ENCODE data around the gene PRDX6. TPM values are rescaled to one million over a fixed set of nuclear protein-coding genes. Genes with fewer than 3 reads are reported as not detected.

PRDX6 gene
- total RNA-seq, 6 donors from 2014 or later = 94.3 to 330 (median 212) TPM

GRCh38 chr1:173447224-173447623 is 29.9 kb upstream of the PRDX6 start:
- WGBS, 2 donors = 89 to 94% methylated on average over 1 of the region's 1 CpG
- H3K4me3 ChIP-seq = no peak overlapping the region
- no peaks in the 10 kb centered on the region for H3K9me3 ChIP-seq
- ATAC-seq (ENCODE audit: low FRiP score in 2 of 2) (no peak), DNase-seq (no peak)
- no peaks in the 10 kb centered on the region for H3K4me1 ChIP-seq
- H3K27me3 ChIP-seq = no peaks in the 10 kb centered on the region
- H3K36me3 ChIP-seq = no peaks in the 10 kb centered on the region
- H3K27ac ChIP-seq = no peak overlapping the region
- TF ChIP-seq POLR2A (IDR thresholded peaks at IDR 0.05) = no peak

- Histone ChIP-seq H3K27me3 (no peaks in the 10 kb centered on the region), H3K36me3 (no peaks in the 10 kb centered on the region), H3K27ac (no peak overlapping the region), H3K9me3 (no peaks in the 10 kb centered on the region), H3K4me1 (no peaks in the 10 kb centered on the region), H3K4me3 (no peak overlapping the region)
- no peak for DNase-seq
- no peak for ATAC-seq (ENCODE audit: low FRiP score in 2 of 2)
- WGBS, 2 donors = 94% methylated on average over 2 of the region's 2 CpGs
- no peak for TF ChIP-seq CTCF (IDR thresholded peaks at IDR 0.05)
- TF ChIP-seq EP300 (IDR thresholded peaks at IDR 0.05) = no peak
- no peak for TF ChIP-seq POLR2A (IDR thresholded peaks at IDR 0.05)
- no peak for TF ChIP-seq POLR2AphosphoS5 (IDR thresholded peaks at IDR 0.05)
Measured at GRCh38 chr1:173448945-173449344, 28.2 kb upstream of the PRDX6 start.

- WGBS, 2 donors = 40 to 61% methylated on average over 2 of the region's 2 CpGs
- DNase-seq = peak in 1 of 2 donors; percentile 85
- Histone ChIP-seq H3K4me3 (no peak overlapping the region), H3K4me1 (no peaks in the 10 kb centered on the region), H3K27ac (peak overlapping the region in 3 of 4 donors; percentile 9 to 27 (median 27)), H3K27me3 (no peaks in the 10 kb centered on the region), H3K36me3 (no peaks in the 10 kb centered on the region), H3K9me3 (no peaks in the 10 kb centered on the region)
- no peak for TF ChIP-seq CTCF (IDR thresholded peaks at IDR 0.05)
- TF ChIP-seq POLR2AphosphoS5 (IDR thresholded peaks at IDR 0.05) = peak in 1 of 2 donors; percentile 22
- TF ChIP-seq POLR2A (IDR thresholded peaks at IDR 0.05) = no peak
- no peak for TF ChIP-seq EP300 (IDR thresholded peaks at IDR 0.05)
- ATAC-seq (ENCODE audit: low FRiP score in 2 of 2) = peak in 1 of 2 donors; percentile 80
Measured at GRCh38 chr1:173451981-173452380, 25.2 kb upstream of the PRDX6 start.

- no peak overlapping the region for H3K4me3 ChIP-seq
- no peaks in the 10 kb centered on the region for H3K27me3 ChIP-seq
- no peaks in the 10 kb centered on the region for H3K9me3 ChIP-seq
- H3K4me1 ChIP-seq = no peaks in the 10 kb centered on the region
- no peak for DNase-seq
- ATAC-seq (ENCODE audit: low FRiP score in 2 of 2) = no peak
- H3K27ac ChIP-seq = no peak overlapping the region
- no peaks in the 10 kb centered on the region for H3K36me3 ChIP-seq
- TF ChIP-seq POLR2AphosphoS5 (IDR thresholded peaks at IDR 0.05) (no peak), POLR2A (IDR thresholded peaks at IDR 0.05) (no peak), EP300 (IDR thresholded peaks at IDR 0.05) (no peak), CTCF (IDR thresholded peaks at IDR 0.05) (no peak)
Measured at GRCh38 chr1:173453982-173454381, 23.2 kb upstream of the PRDX6 start.

- no peaks in the 10 kb centered on the region for H3K9me3 ChIP-seq
- peaks cover 0 to 7% (median 3%) of the 10 kb centered on the region in 4 donors for H3K36me3 ChIP-seq
- no peak for ATAC-seq (ENCODE audit: low FRiP score in 2 of 2)
- WGBS, 2 donors = 69 to 87% methylated on average over 4 of the region's 4 CpGs
- TF ChIP-seq CTCF (IDR thresholded peaks at IDR 0.05) = no peak
- TF ChIP-seq EP300 (IDR thresholded peaks at IDR 0.05) = no peak
- TF ChIP-seq POLR2AphosphoS5 (IDR thresholded peaks at IDR 0.05) = no peak
- TF ChIP-seq POLR2A (IDR thresholded peaks at IDR 0.05) = no peak
- H3K27me3 ChIP-seq = no peaks in the 10 kb centered on the region
- no peaks in the 10 kb centered on the region for H3K4me1 ChIP-seq
- no peak for DNase-seq
- H3K27ac ChIP-seq = no peak overlapping the region
- no peak overlapping the region for H3K4me3 ChIP-seq
Measured at GRCh38 chr1:173454966-173455524, 22.1 kb upstream of the PRDX6 start.

All from upper lobe of left lung (tissue), 6 donors.